AG09319 (cell line): ENCODE measurements around the gene HAT1.

Source experiments
- DNase-seq: peaks from one replicate; pipeline ENCODE4 v3.0.0-alpha.2; 2010; ENCODE audit warnings: low read depth; ENCODE audit errors: extremely low read depth
- TF ChIP-seq, protein P1 (sequence below): IDR thresholded peaks from 2 replicates; pipeline ENCODE4 v1.5.1; 2011; ENCODE audit warnings: low read depth, mild to moderate bottlenecking, inconsistent platforms, low read length, moderate library complexity

HAT1 gene

GRCh38 chr2:171922230-171923022, at the start of gene HAT1:
Gene HAT1 (plus strand): TSS chr2:171922461. CDS start chr2:171922501, 40 bp downstream.
- peak; percentile 94 for DNase-seq
- TF ChIP-seq, protein P1, sequence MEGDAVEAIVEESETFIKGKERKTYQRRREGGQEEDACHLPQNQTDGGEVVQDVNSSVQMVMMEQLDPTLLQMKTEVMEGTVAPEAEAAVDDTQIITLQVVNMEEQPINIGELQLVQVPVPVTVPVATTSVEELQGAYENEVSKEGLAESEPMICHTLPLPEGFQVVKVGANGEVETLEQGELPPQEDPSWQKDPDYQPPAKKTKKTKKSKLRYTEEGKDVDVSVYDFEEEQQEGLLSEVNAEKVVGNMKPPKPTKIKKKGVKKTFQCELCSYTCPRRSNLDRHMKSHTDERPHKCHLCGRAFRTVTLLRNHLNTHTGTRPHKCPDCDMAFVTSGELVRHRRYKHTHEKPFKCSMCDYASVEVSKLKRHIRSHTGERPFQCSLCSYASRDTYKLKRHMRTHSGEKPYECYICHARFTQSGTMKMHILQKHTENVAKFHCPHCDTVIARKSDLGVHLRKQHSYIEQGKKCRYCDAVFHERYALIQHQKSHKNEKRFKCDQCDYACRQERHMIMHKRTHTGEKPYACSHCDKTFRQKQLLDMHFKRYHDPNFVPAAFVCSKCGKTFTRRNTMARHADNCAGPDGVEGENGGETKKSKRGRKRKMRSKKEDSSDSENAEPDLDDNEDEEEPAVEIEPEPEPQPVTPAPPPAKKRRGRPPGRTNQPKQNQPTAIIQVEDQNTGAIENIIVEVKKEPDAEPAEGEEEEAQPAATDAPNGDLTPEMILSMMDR = no peak

DNA sequence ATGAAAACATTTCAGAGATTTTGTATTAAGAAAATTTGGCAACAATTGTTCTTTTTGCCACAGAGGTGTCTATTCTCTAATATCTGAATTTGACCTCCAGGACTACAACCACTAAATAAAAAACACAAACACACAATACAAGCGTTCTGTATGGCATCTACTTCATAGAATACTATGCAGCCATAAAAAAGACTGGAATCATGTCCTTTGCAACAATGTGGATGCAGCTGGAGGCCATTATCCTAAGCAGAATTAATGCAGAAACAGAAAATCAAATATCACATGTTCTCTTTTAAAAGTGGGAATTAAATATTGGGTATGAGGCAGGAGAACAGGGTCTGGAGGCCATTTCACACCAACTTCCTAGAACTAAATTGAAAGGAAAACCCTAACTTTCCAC, 47.7 kb upstream of the HAT1 start:
- TF ChIP-seq, protein P1 = no peak
- DNase-seq = no peak

GRCh38 chr2:171874963-171875362, 47.3 kb upstream of the HAT1 start:
- no peak for DNase-seq
- TF ChIP-seq, protein P1 = no peak

DNA sequence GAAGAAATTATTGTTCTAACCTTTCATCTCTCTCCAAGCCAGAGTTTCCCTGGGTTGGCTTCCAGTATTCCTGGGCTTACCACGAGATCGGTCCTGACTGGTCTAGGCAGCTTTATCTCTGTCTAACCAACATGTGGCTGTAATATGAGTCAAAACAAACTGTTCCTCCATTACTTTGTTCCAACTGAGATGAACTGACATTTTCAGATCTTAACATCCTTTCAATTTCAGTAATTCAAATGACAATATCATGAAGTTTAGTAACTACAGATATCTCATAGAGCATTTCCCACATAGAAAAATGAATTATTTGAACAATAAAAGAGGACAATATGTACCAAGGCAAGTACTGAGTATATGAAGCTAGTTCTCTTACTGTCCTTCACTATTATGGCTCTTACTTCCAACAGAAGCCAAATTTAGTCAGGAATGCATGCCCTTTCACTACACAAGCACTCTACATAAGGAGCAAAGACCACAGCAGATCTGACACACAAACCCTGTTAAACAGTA, 43.7 kb upstream of the HAT1 start:
- TF ChIP-seq, protein P1 = no peak
- DNase-seq = peak; percentile 59

DNA sequence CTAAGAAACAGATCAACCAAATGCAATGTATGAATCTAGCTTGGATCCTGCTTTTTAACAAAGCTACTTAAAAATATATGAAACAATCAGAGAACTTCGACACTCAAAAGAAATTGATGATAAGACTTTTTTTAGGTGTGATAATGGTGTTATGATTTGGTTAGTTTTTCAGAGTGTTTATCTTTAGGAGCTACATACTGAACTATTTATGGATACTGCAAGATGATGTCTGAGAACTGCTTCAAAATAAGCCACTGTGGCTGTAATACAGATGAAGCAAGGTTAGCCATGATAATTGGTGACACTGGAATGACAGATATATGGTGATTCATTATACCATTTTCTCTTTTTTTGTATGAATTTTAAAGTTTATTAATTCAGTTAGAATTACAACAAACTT, 42.4 kb upstream of the HAT1 start:
- DNase-seq = no peak
- TF ChIP-seq, protein P1 = no peak

DNA sequence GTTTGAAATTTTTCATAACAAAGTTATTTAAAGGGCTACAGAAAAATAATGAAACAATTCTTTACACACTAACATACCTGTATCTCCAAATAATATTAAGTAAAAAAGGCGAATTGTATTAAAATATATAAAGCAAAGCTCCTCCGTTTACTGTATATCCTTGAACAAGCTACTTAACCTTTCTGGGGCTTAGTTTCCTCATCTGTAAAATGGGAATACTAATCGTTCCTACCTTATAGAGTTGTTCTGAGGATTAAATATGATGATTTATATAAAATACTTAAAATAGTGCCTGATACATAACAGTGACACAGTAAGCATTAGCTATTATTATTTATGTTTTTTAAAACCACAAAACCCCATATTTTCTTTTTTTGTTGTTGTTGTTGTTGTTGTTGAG, 41.5 kb upstream of the HAT1 start:
- TF ChIP-seq, protein P1 = no peak
- DNase-seq = no peak

DNA sequence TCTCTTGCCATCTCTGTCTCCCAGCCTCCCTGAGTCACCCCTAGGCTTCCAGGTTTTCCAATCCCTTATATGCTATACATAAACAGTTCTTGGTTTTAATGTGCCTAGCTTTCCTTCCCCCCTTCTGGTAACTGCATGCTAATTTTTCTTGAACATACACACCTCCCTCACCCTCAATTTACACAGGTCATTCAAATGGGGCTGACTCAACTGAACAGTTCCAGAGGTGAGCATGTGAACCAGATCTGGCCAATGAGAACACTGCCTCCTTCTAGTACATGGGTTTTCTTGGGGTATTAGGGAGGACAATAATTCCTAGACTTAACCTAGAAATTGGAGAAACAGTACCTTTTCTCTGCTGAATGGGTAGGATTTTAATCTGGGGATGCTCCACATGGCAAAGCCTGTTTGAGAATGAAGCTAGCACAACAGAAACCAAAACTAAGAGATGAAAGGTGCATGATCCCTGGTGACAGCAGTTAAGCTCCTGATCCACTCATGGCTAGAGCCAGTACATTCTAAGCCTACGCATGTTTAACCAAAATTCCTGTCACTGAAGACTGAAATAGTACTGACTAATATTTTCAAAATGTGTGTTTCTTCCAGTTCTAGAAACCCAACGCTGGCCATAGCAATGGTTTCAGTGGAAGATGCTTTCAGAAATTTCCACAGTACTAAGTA, 40.0 kb upstream of the HAT1 start:
- DNase-seq = no peak
- TF ChIP-seq, protein P1 = no peak
